ENCODE results near the gene NDUFB3.
"Not testable (repeated sequence)": the region's sequence is repeated elsewhere in the genome, so short reads cannot be mapped to it uniquely, and the experiment has no call there.

NDUFB3 gene

GRCh38 chr2:201116959-201117734, 45.3 kb downstream of the NDUFB3 start:
- H3K27me3 ChIP-seq: no peaks in the 10 kb centered on the region
- peak; percentile 36; the same call in 1 of the 2 replicates for TF ChIP-seq CTCF (IDR thresholded peaks at IDR 0.05; ENCODE audit: low read depth, low read length)
- H3K36me3 ChIP-seq: no peaks in the 10 kb centered on the region
- H3K9me3 ChIP-seq: no peaks in the 10 kb centered on the region
- H3K4me1 ChIP-seq: peaks cover 4% of the 10 kb centered on the region
- H3K4me3 ChIP-seq (ENCODE audit: low read depth, low read length): peak overlapping the region; percentile 89
- DNase-seq: peak; percentile 32

DNA sequence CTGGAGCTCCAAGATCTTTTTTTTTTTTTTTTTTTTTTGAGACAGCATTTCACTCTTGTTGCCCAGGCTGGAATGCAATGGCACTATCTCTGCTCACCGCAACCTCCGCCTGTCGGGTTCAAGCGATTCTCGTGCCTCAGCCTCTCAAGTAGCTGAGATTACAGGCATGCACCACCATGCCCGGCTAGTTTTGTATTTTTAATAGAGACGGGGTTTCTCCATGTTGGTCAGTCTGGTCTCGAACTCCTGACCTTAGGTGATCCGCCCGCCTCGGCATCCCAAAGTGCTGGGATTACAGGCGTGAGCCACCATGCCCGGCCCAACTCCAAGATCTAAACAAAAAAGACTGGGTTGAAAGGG, 45.9 kb downstream of the NDUFB3 start:
- not testable (repeated sequence) for H3K27me3 ChIP-seq, DNase-seq, H3K4me1 ChIP-seq, H3K36me3 ChIP-seq, H3K9me3 ChIP-seq
- peak overlapping the region; percentile 89; the same call in 1 of the 2 replicates for H3K4me3 ChIP-seq (ENCODE audit: low read depth, low read length)

DNA sequence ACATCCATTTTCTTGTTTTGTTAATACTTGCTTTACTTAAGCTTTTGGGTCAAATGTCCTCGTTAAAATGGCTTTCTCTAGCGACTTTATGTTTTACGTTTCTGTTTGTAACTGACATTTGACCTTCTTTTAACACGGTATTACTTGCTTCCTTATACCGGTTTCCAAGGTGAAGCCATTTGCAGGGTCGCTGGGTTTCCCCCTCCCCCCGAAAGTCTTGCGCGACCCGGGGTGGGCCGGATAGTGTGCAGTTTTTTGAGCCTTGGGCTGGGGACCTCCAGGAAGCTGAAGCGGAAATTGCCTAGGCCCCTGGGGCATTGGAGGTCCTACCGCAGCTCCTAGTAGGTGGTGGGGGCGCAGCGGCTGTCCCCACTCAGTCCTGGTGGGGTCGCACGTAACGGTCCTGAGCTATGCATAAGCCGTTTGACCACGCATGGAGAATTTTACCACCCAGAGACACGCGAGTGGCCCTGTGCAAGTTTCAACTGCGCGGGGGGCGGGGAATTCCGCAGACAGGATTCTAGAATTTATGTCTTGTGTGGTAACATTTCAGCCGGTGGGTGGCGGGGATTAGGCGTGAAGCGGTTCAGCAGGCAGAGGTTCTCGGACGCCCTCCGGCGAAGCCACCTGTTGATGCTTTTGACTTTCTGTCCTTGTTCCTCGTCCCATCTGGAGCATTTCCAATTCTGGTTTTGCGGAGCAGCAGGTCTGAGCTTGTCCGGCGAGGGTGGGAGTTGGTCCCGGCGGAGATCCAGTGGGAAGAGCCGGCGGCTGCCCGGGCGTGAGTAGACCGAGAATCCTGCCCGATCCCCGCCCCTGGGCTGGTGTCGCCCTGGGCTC, 46.5 kb downstream of the NDUFB3 start:
- peak; percentile 21; the same call in 1 of the 2 replicates for TF ChIP-seq CTCF (IDR thresholded peaks at IDR 0.05; ENCODE audit: low read depth, low read length)
- H3K36me3 ChIP-seq: no peaks in the 10 kb centered on the region
- H3K27me3 ChIP-seq: no peaks in the 10 kb centered on the region
- DNase-seq: peak; percentile 47
- peaks cover 4% of the 10 kb centered on the region for H3K4me1 ChIP-seq
- peak overlapping the region; percentile 44 for H3K4me3 ChIP-seq (ENCODE audit: low read depth, low read length)
- H3K9me3 ChIP-seq: no peaks in the 10 kb centered on the region

DNA sequence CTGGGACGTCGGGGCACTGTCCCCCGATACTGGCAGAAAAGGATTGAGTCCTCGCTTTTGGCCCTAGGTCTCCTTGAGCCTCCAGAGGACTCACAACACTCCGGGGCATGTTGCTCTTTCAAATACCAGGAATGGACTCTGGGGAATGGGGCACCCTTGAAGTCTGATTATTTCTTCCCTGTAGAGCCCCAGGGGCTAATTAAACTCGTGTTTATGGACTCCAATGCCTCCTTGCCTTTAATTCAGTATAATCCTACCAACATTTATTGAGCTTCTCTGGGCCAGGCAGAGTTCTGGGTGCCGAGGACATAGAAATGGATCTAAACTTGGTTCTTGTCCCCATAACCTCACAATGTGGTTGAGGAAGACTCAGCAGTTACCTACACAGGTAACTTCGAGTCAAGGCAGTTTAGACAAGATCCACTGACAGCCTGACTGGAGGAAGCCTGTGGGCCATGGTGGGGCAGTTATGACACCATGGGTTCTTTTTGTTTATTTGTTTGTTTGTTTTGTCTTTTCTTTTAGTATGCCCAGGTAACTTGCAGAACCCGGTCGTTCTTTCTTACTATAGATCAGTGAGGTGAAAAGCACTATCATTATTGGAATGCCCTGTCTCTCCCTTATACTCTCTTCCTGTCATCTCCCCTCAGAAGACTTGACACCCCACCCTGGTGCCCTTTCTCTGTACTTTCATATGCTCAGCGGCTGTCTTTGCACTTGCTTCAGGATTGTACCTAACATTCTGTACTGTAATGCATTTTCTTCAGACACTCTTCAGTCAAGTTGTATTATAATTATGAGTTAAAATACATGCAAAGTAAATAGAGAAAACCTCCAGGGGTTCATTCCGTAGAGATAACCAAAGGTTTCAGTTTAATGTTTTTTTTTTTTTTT, 47.4 kb downstream of the NDUFB3 start:
- Histone ChIP-seq H3K4me1 (peaks cover 4% of the 10 kb centered on the region), H3K27me3 (no peaks in the 10 kb centered on the region), H3K9me3 (no peaks in the 10 kb centered on the region), H3K4me3 (ENCODE audit: low read depth, low read length) (peak overlapping the region; percentile 44), H3K36me3 (no peaks in the 10 kb centered on the region)
- DNase-seq: no peak
- TF ChIP-seq CTCF (IDR thresholded peaks at IDR 0.05; ENCODE audit: low read depth, low read length): no peak

DNA sequence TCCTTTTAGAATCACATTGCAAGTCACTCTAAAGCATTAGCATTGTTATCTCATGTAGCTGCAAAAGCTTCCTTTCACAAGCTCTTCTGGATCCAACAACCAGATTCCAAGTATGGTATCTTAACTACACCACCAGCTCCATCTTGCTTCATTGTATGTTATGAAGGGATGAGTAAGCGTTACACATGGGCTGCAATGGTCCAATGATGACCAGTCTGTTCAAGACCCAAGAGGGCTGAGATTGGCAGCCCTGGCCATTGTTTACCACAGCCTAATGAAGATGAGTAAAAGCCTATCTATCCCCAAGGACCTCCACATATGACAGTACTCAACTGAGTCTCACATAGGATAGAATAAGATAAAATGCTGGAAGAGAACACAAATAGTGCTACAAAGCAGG, 50.5 kb downstream of the NDUFB3 start:
- TF ChIP-seq CTCF (IDR thresholded peaks at IDR 0.05; ENCODE audit: low read depth, low read length): no peak
- Histone ChIP-seq H3K9me3 (no peaks in the 10 kb centered on the region), H3K27me3 (no peaks in the 10 kb centered on the region), H3K36me3 (no peaks in the 10 kb centered on the region), H3K4me1 (peaks cover 7% of the 10 kb centered on the region), H3K4me3 (ENCODE audit: low read depth, low read length) (no peak overlapping the region)
- DNase-seq: no peak
